ENCODE measurements around the gene PNMA8A.

Gene PNMA8A

DNA sequence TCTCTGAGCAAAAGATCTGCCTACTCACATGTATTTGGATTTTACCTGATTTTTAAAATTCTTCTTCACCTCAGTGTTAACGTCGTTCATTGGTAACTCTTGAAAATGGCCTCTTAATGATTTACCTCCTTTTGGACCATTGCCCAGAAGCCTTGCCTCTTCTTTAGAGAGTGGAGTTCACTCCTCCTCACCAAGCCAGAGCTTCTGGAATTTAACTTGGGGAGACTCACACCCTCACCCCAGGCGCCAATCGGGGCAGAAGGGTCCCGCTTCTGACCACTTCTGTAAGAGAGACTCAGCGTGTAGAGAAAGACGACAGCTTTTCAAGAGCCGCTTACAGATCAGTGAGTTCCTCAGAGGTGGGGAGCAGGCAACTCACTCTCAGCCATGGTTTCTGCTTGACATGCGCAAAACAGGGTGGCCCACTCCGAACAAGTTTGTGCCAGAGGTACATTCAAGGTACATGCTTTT lies 45.3 kb downstream of the PNMA8A start:
- no peak for DNase-seq

DNA sequence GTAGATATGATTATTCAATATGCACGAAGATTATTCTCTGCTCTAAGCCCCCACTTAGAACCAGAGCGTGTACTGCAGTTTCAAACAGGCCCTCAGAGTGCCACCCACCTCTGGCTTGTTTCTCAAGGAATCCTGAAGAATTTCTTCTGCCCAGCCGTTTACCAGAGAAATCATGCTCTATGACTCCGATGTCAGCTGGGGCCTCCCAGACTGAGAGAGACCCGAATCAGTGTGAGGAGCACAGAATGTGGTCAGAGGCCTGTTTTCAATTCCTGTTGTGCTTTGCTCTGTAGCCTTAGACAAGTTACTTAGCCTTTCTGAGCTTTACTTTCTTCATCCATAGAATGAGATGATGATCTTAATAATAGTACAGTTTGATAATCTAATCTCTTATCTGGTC lies 48.2 kb downstream of the PNMA8A start:
- no peak for DNase-seq

DNA sequence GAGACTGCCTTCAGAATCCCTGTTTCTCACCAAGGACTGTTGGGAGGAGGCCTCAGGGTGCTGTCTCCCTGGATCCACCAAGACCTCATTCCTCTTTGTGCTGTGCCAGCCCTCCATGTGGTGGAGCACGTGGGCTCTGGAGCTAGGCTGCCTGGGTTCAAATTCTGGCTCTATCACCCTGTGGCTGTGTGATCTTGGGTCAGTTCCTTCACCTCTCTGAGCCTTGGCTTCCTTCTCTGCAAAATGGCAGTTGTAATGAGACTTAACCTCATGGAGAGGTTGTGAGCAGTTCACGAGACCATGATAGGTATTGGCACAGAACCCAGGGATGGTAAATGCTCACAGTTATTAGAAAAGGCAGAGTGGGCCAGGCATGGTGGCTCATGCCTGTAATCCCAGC lies 49.0 kb downstream of the PNMA8A start:
- DNase-seq: no peak

DNA sequence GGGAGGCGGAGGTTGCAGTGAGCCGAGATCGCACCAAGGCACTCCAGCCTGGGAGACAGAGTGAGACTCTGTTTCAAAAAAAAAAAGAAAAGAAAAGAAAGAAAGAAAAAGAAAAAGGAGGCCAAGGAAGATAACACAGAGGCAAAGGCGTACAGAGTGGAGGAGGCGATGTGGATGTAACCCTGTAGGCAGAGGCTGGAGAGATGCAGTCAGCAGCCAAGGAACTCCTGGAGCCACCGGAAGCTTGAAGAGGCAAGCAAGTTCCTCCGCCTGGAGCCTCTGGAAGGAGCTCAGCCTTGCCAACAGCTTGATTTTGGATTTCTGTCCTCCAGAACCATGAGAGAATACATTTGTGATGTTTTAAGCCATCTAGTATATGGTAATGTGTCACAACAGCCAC lies 51.3 kb downstream of the PNMA8A start:
- DNase-seq: no peak
